Activated T-cell treated with anti-CD3 and anti-CD28 coated beads, Interleukin-2, amount 50 U/mL, for 4 hours (primary cell): ENCODE measurements around the gene VOPP1. TPM values are rescaled to one million over a fixed set of nuclear protein-coding genes. Genes with fewer than 3 reads are reported as not detected.

Source experiments
- ATAC-seq, 2 donors: fragments of 200-7000 bp; cut with Tn5 transposase; one replicate each; pipeline ENCODE4 v1.10.0; 2021
- DNase-seq: peaks from one replicate; pipeline ENCODE4 v3.0.0-alpha.2; 2020
- H3K27me3 Mint-ChIP-seq: one replicate; pipeline ENCODE4 v1.8.0; 2021; ENCODE audit warnings: low read depth, mixed read lengths
- H3K36me3 Mint-ChIP-seq: one replicate; pipeline ENCODE4 v1.8.0; 2022; ENCODE audit warnings: mixed read lengths; ENCODE audit not compliant: insufficient read depth
- H3K4me1 Mint-ChIP-seq: one replicate; pipeline ENCODE4 v1.8.0; 2021; ENCODE audit warnings: low read depth, mixed read lengths
- H3K4me3 Mint-ChIP-seq: one replicate; pipeline ENCODE4 v1.8.0; 2021; ENCODE audit warnings: mild to moderate bottlenecking, moderate library complexity, mixed read lengths
- H3K9me3 Mint-ChIP-seq: one replicate; pipeline ENCODE4 v1.8.0; 2021; ENCODE audit warnings: mixed read lengths
- total RNA-seq, 3 donors: library from RNA; stranded (reverse); gene quantifications; one replicate each; pipeline ENCODE4 v1.2.1, GENCODE V29; 2021

Gene VOPP1
- total RNA-seq, 3 donors from 2014 or later: 63.6 to 103 (median 99.2) TPM

DNA sequence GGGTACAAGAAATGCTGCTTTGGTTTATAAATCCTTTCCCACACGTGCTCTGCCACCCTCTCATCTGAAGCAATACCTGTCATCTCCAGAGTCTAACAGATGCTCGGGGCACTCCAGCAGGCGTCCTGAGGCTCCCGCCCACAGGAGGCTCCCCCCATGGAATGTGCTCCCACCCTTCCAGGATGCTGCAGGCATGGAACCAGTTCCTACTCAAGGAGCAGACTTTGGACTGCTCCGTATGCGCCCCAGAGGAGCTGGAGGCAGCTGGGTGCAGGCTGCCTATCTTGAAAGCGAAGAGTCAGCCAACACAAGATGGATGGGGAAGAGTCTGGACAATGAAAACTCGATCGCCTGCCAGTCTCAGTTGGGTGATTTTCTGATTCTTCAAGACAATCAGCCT lies 75.4 kb downstream of the VOPP1 start:
- H3K36me3 Mint-ChIP-seq: peaks cover 38% of the 10 kb centered on the region
- no peak for DNase-seq

DNA sequence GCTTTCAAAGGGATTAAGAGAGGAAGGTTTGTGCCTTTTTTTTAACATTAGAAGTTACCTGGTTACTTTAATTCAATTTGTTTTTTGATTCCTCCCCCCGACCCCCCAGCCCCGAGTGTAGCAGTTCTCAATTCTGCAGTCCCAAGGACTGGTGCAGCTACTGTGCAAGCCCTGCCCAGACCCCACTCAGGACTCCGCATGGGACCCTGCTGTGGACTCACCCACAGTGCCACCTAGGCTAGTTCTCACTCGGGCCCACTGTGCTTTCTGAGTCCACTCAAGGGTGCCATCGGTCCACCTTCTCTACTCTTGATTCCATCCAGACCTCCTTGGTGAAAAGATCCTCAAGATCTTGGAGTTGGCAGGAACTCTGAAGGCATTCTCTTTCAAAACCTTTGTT lies 77.4 kb downstream of the VOPP1 start:
- H3K36me3 Mint-ChIP-seq: peaks cover 47% of the 10 kb centered on the region
- H3K4me1 Mint-ChIP-seq: peaks cover 35% of the 10 kb centered on the region
- no peak for ATAC-seq

More for the DNA sequence above, 75.4 kb downstream of the VOPP1 start:
- no peaks in the 10 kb centered on the region for H3K9me3 Mint-ChIP-seq
- peaks cover 42% of the 10 kb centered on the region for H3K4me1 Mint-ChIP-seq
- no peak overlapping the region for H3K4me3 Mint-ChIP-seq
- no peaks in the 10 kb centered on the region for H3K27me3 Mint-ChIP-seq
- no peak for ATAC-seq

DNA sequence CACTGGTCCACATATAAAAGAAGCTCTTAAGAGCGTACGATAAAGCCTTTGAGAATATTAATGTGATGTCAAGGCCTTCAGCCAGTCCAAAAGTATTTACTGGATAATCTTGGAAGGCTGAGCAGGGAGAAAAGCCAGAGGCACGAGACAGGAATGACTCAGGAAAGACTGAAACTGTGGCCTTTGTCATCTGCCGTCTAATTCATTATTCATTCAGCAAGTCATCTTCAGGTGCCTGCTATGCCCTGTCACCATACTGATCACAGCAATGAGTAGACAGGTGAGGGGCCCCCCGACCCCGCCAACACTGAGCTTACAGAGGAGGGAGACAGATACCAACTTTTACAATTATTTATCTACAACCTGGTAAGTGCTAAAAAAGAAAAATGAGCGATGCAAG lies 78.9 kb downstream of the VOPP1 start:
- peaks cover 53% of the 10 kb centered on the region for H3K36me3 Mint-ChIP-seq
- no peaks in the 10 kb centered on the region for H3K9me3 Mint-ChIP-seq
- peaks cover 40% of the 10 kb centered on the region for H3K4me1 Mint-ChIP-seq
- peak in 1 of 2 donors; percentile 50 for ATAC-seq
- H3K4me3 Mint-ChIP-seq: no peak overlapping the region
- no peak for DNase-seq
- H3K27me3 Mint-ChIP-seq: no peaks in the 10 kb centered on the region

More for the DNA sequence above, 77.4 kb downstream of the VOPP1 start:
- Mint-ChIP-seq H3K27me3 (no peaks in the 10 kb centered on the region), H3K9me3 (no peaks in the 10 kb centered on the region), H3K4me3 (no peak overlapping the region)
- DNase-seq: no peak

DNA sequence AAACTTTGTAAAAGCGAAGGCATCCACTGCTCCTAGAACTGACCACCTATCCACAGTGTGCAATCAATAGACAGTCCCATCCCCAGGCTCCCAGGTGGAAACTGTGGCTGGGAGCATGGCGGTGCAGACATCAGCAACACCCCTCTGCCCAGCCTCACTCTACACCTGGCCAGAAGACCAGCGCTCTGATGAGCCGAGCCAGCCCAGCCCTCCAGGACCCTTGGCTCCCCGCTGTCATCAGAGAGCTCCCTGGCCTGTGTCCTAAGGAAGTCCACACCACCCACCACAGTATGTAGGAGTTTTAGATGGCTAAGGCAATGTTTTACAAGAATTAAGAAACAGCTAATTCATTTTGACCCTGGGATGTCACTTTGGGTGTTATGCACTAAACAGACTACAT lies 81.0 kb downstream of the VOPP1 start:
- no peak overlapping the region for H3K4me3 Mint-ChIP-seq
- no peaks in the 10 kb centered on the region for H3K9me3 Mint-ChIP-seq
- H3K4me1 Mint-ChIP-seq: peaks cover 52% of the 10 kb centered on the region
- no peaks in the 10 kb centered on the region for H3K27me3 Mint-ChIP-seq
- no peak for ATAC-seq
- H3K36me3 Mint-ChIP-seq: peaks cover 58% of the 10 kb centered on the region
- DNase-seq: no peak

DNA sequence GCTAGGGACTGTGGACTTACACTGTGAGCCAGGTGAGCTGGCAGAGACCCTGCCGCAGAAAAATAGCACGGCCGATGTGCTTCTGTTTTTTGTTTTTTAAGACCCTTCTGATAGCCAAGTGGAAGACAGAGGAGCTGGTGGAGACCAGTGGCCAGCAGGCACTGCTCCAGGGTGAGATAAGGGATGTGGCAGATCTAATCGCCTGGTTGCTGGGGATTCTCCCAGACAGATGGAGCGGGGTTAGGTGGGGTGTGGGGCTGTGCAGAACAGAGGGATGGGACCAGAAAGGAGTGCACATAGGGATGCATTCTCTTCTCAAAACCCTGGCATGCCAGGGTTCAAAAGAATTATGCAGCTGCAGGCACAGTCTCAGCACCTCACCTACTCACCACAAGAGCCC lies 82.2 kb downstream of the VOPP1 start:
- Mint-ChIP-seq H3K4me1 (peaks cover 59% of the 10 kb centered on the region), H3K27me3 (no peaks in the 10 kb centered on the region), H3K4me3 (no peak overlapping the region), H3K9me3 (no peaks in the 10 kb centered on the region), H3K36me3 (peaks cover 55% of the 10 kb centered on the region)
- DNase-seq (no peak), ATAC-seq (no peak)

DNA sequence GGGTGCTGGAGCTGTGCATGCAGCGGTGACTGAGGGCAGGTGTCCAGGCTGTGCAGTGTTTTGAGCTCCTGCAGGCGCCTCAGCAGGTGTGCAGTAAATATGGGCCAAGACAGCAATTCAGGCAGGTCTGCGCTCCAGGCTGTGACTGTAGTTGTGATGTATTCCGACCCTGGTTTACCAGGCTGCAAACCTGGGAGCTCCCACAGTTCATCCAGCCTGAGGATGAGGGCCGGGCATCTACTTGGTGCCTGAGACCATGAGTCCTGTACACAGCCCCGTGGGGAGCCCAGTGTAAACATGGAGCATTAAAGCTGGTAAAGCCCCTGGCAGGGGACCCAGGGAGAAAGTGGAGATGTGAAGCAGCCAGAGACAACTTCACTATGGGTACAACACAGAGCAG lies 82.8 kb downstream of the VOPP1 start:
- ATAC-seq (no peak), DNase-seq (no peak)
- Mint-ChIP-seq H3K27me3 (no peaks in the 10 kb centered on the region), H3K4me1 (peaks cover 59% of the 10 kb centered on the region), H3K9me3 (no peaks in the 10 kb centered on the region), H3K36me3 (peaks cover 54% of the 10 kb centered on the region), H3K4me3 (no peak overlapping the region)

DNA sequence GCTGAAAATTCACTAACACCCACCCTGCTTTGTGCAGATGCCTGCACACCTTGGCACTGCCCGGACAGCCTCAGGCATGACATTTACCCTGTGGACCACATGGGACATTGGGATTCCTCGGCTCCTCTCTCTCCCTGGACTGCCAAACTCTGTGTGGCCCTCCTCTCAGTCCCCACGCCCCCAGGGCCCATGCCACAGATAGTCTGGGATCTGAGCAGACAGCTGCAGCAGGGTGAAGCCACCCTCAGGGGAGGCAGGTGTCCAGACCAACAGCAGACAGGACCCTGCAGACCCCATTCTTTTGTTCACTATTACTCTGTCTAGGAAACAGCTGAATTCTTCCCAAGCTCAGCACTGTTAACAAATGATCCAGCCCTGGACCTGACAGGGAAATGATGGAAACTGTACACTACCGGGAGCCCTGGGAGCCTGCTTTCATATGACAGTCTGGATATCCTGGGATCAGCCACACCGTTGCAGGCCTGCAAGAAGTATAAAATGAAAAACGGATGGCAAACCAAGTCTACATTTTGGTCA lies 83.4 kb downstream of the VOPP1 start:
- ATAC-seq (no peak), DNase-seq (no peak)
- peaks cover 59% of the 10 kb centered on the region for H3K36me3 Mint-ChIP-seq
- H3K9me3 Mint-ChIP-seq: no peaks in the 10 kb centered on the region
- H3K27me3 Mint-ChIP-seq: no peaks in the 10 kb centered on the region
- H3K4me3 Mint-ChIP-seq: no peak overlapping the region
- peaks cover 63% of the 10 kb centered on the region for H3K4me1 Mint-ChIP-seq

DNA sequence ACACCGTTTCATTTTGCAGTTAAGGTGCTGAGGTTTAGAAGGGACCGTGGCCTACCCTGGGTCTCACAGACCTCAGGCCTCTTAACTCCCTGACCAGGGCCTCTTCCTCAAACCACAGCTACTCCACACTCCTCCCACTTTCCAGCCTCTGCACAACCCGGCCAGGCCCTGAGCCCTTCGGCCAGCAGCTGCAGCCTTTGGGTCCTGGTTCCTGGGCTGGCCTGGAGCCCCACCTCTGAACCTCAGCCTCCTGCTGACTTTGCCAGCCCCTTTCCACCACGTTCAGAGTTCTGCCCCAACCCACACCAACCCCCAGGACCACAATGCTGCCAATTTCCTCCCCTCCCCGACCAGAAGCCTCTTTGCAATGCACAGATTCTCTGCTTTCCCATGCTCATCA lies 84.1 kb downstream of the VOPP1 start:
- no peak for DNase-seq
- no peak for ATAC-seq
- Mint-ChIP-seq H3K36me3 (peaks cover 60% of the 10 kb centered on the region), H3K4me3 (no peak overlapping the region), H3K4me1 (peaks cover 63% of the 10 kb centered on the region), H3K9me3 (no peaks in the 10 kb centered on the region), H3K27me3 (no peaks in the 10 kb centered on the region)

DNA sequence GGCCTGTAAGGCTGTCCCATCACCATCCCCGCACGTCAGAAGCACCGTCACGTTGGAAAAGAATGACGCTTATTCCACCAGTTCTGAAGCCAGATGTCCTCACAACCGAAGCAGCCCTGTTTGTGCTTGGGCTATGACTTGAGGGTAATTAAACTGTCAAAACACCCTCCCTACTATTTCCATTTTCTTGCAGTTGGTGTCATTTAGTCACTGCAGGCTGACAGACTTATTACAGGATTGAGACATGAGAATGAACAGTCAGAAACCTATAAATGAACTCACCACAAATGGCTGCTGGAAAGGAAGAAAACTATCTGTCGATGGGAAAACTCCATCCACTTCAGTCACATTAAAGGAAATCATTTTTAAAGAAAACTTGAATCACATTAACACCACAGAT lies 85.3 kb downstream of the VOPP1 start:
- peaks cover 53% of the 10 kb centered on the region for H3K36me3 Mint-ChIP-seq
- no peak for ATAC-seq
- H3K4me1 Mint-ChIP-seq: peaks cover 71% of the 10 kb centered on the region
- no peak overlapping the region for H3K4me3 Mint-ChIP-seq
- no peaks in the 10 kb centered on the region for H3K27me3 Mint-ChIP-seq
- H3K9me3 Mint-ChIP-seq: no peaks in the 10 kb centered on the region
- DNase-seq: no peak

DNA sequence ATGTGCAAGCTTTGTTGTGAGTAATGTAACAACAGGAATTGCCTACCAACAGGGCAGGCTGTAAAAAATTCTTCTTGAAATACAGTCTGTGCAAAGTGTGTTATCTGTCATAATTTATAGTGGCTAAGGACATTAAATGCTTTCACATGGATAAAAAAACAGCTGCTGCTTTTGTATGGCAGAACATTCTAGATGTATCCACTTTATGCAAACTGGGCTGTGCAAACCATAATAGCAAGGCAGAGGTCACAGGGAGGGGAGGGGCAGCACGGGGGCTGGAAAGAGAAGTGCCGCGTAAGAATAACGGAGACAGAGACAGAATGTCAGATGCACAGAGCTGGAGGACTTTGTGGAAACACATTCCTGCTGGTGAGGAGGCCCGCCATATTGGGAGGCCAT lies 86.1 kb downstream of the VOPP1 start:
- no peak overlapping the region for H3K4me3 Mint-ChIP-seq
- H3K4me1 Mint-ChIP-seq: peaks cover 74% of the 10 kb centered on the region
- H3K9me3 Mint-ChIP-seq: no peaks in the 10 kb centered on the region
- ATAC-seq (no peak), DNase-seq (no peak)
- H3K27me3 Mint-ChIP-seq: no peaks in the 10 kb centered on the region
- peaks cover 47% of the 10 kb centered on the region for H3K36me3 Mint-ChIP-seq

DNA sequence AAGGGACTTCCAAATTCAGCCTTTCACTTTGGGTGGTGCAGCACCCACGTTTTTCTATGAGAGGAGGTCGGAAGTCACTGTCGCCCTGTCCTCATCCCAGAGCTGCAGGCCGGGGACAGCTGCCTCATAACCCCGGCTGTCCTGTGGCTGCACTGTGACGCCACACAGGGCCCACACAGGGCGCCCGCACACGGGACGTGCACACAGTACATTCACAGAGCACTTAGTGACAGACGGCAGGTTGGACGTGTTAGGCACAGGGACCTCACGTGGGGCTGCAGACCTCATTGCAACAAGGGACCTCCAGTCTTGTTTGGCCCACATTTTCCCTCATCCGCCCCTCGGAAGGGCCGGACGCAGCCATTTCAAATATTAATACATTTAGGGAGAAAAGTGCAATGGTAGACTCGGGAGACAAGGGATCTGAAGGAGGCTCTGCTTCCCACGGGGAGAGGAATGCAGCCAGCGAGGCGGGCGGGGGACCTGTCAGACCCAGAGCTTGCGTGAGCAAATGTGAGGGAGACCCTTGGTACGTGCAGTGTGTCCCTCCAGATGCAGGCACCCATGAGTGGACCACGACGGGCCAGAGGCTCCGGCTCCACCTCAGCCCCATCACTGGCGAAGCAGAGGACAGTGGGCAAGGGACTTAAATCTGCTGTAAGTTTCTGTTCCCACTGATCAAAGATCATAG lies 86.7 kb downstream of the VOPP1 start:
- Mint-ChIP-seq H3K4me1 (peaks cover 78% of the 10 kb centered on the region), H3K27me3 (no peaks in the 10 kb centered on the region), H3K36me3 (peaks cover 47% of the 10 kb centered on the region), H3K4me3 (no peak overlapping the region), H3K9me3 (no peaks in the 10 kb centered on the region)
- no peak for DNase-seq
- no peak for ATAC-seq

DNA sequence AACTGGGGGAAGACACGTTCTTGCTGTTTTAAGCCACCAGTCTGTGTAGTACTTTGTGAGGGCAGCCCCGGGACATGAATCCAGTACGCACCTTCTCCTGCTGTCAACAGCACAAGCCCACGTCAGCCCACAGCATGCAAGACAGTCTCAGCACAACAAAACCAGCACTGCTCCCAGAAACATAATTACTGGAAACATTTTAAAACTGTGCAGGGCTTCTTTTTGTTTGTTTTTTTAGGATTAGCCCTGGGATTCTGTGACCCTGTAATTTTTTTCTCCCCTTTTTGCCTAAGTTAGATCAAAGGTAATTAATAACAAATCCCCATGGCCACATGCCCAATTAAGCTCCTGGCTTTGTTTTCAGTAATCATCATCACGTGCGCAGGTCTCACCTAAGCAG lies 87.5 kb downstream of the VOPP1 start:
- H3K4me1 Mint-ChIP-seq: peaks cover 80% of the 10 kb centered on the region
- no peak for DNase-seq

DNA sequence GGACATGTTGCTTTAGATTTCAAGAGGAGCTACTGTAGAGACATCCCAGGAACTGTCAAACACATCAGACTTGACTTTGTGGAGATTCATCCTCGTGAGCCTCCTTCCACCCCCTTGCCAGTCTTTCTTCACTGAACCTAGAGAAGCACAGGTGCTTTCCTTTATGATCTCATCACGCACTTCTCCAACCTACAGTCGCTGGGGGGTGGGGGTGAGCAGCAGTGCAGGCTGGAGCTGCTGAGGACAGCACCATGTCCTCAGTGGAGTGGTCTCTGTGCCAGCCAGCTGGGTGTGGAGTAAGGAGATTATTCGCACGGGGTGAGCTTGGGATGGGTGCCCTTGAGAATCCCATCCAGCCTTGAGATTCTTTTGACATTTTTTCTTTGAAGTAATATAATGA lies 88.1 kb downstream of the VOPP1 start:
- Mint-ChIP-seq H3K4me1 (peaks cover 77% of the 10 kb centered on the region), H3K4me3 (no peak overlapping the region), H3K36me3 (peaks cover 38% of the 10 kb centered on the region), H3K9me3 (no peaks in the 10 kb centered on the region), H3K27me3 (no peaks in the 10 kb centered on the region)
- ATAC-seq (peak; percentile 54 to 58), DNase-seq (no peak)

More for the DNA sequence above, 87.5 kb downstream of the VOPP1 start:
- Mint-ChIP-seq H3K9me3 (no peaks in the 10 kb centered on the region), H3K36me3 (peaks cover 44% of the 10 kb centered on the region), H3K4me3 (no peak overlapping the region), H3K27me3 (no peaks in the 10 kb centered on the region)
- no peak for ATAC-seq

DNA sequence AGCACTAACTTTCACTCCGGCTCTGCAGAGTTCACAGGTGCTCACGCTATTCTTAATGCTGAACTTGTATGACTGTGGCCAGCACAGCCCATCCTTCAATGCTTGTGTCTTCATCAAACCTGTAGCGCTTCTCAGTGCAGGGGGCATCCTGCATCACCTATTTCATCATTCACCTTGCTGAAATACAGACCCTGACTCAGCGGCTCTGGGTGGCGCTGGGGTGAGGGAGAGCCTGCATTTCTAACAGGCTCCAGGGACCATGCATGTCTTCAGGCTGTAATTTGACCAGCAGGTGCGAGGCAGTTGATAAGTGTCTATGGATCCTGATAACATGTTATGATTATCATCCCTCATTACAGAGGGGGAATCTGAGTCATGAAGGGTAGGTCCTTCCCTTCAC lies 89.3 kb downstream of the VOPP1 start:
- Mint-ChIP-seq H3K36me3 (peaks cover 35% of the 10 kb centered on the region), H3K27me3 (no peaks in the 10 kb centered on the region), H3K9me3 (no peaks in the 10 kb centered on the region), H3K4me1 (peaks cover 73% of the 10 kb centered on the region), H3K4me3 (no peak overlapping the region)
- no peak for DNase-seq
- ATAC-seq: peak in 1 of 2 donors; percentile 39

DNA sequence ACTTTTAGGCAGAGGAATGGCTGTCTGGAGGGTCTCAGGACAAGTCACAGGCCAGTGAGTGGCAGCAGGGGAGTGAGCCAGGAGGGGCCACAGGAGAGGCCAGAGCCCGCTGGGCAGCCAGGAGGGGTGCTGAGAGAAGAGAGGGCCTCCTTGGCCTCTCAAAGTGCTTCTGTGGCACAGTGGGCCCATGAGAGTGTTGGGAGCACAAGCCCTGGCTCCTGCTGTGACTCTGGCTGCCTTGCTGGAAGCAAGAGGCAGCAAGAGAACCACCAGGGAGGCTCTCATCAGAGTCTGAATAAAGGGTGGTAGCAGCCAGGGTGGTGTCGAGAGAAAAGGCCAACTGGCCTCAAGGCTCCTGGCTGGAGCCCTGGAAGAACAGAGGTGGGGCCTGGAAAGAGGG lies 91.1 kb downstream of the VOPP1 start:
- DNase-seq: no peak
- ATAC-seq: no peak

More for the DNA sequence above, 91.1 kb downstream of the VOPP1 start:
- Mint-ChIP-seq H3K27me3 (no peaks in the 10 kb centered on the region), H3K9me3 (no peaks in the 10 kb centered on the region), H3K4me3 (no peak overlapping the region), H3K36me3 (peaks cover 35% of the 10 kb centered on the region), H3K4me1 (peaks cover 76% of the 10 kb centered on the region)
